ENCODE data around the gene TARBP1.

Gene TARBP1

DNA sequence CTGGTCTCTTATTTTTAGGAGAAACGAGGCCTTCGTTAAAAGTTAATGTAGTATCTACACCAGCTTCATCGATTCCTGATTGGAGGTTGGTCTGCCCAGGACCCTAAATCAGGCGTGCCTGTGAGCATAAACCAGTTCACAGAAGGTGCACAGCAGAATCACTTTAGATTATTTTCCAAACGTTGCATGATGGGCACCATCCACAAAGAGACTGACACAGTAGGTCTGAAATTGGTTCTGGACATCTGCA, 256 bp upstream of the TARBP1 start:
- DNase-seq = no peak

DNA sequence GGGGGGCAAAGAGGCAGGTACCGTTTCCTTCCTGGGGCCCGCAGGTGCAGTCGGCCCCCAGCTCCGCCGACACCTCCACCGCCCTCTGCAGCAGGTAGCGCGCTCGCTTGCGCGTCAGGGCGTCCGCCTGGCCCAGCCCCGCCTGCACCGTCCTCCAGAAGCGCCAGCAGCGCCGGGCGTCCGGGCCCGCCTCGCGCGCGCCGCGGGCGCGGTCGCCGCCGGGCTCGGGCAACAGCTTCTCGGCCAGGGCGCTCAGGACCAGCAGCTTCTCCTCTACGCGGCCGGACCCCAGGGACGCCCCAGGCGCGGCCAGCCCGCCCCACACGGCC, 863 bp downstream of the TARBP1 start:
- peak; percentile 22 to 46 for DNase-seq

DNA sequence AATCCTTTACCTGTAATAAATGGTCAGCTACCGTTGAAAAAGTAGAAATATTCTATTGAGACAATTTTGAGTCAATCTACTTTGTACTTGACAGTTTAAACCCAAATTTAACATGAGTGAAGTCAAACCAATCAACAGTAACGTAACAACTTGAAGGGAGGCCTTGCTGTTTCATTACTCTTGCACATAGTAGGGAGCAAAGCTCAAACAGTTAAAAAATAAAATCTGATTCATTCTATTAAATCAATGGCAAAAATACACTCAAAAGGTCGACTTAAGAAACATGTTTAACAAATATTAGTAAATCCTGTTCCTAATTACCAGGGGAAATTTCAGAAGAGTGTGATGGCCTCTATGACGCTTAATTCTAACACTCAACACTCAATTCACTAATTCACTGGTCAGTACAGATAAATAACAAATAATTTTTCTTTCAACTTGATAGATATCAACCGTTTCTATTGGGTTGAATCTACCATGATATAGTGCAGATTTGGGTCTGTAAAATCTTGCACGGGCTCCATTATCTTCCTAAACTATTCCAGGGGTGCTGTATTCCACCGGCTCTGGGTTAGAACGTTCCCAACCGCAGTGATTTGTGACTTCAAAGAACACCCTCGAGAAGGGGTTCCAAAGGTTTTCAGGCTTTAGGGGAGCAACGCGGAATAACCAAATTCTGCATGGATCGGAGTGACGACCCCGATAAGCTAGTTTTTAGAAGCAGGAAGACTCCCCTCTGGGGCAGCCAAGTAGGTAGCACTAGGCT, 1.4 kb downstream of the TARBP1 start:
- no peak for DNase-seq

DNA sequence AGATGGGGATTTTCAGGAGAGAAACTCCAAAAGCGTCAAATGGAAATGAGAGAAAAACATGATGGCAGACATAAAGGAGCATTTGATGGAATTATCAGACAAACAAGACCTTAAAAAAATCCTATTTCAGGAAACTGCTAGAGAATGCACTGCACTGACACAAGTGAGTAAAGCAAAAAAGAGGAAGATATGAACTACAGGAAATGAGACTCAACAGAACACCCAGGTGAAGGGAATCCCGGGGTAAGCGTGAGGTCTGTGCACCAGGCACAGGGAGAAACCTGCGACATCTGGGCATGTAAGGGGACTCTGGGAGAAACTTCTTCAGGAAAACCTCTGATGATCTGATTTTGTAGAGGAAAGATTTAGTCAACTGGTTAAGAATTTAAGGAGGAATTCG, 2.8 kb downstream of the TARBP1 start:
- DNase-seq = no peak

GRCh38 chr1:234475167-234475793, 3.7 kb downstream of the TARBP1 start:
- no peak for DNase-seq

- DNase-seq = no peak
These were observed 4.6 kb downstream of the TARBP1 start for GRCh38 chr1:234474375-234474774.

DNA sequence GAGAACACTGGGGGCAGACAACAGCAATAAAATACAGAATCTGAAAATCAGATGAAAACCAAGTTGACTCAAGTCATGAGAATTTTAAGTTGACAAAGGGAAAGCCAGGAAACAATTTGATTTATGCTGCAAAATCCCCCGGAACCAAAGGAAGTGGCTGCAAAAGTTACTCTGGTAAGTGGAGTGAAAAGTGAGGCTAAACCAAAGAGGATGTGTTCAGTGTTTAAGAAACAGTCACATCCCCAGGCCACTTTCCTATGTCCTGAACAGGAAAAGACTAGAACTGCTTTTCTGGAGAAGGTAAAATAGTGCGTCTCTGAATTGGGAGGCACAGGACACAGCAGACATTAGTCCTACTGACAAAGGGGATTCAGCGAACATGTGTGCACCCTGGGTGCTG, 5.9 kb downstream of the TARBP1 start:
- no peak for DNase-seq

DNA sequence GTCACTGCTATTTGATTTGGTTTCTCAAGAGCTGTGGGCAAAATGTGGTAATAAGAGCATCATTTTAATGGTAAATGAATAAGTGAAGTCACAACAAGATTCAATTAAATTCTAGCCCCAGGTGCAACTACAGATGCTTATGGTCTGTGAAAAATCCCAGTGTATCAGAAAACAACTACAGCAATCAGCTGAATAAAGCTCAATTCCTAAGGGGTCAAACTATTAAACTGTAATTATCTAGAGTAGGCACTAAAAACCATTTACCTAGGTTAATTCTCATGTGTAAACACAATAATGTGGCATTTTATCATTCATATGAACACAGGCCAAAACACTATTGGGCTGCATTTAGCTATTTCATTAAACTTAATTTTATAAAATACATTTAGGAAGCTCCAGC, 9.6 kb downstream of the TARBP1 start:
- no peak for DNase-seq

- DNase-seq = no peak
These were observed 10.4 kb downstream of the TARBP1 start for GRCh38 chr1:234468580-234468979.

DNA sequence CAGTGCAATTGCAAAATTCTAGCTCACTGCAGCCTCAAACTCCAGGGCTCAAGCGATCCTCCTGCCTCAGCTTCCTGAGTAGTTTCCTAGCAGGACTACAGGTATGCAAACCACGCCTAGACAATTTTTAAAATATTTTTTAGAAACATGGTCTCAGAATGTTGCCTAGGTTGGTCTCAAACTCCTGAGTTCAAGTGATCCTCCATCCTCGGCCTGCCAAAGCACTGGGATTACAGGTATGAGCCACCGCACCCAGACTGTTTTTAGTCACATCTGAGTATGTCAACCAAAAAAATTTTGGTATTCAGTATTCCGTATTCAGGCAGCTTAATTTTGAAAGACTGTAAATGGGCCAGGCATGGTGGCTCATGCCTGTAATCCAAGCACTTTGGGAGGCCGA, 11.2 kb downstream of the TARBP1 start:
- DNase-seq = no peak

GRCh38 chr1:234466945-234467344, 12.0 kb downstream of the TARBP1 start:
- no peak for DNase-seq

GRCh38 chr1:234463749-234464148, 15.2 kb downstream of the TARBP1 start:
- no peak for DNase-seq

- no peak for DNase-seq
These were observed 18.3 kb downstream of the TARBP1 start for GRCh38 chr1:234460652-234461051.

- peak in 1 of 2 experiments; percentile 10 for DNase-seq
These were observed 20.5 kb downstream of the TARBP1 start for GRCh38 chr1:234458352-234459017.

DNA sequence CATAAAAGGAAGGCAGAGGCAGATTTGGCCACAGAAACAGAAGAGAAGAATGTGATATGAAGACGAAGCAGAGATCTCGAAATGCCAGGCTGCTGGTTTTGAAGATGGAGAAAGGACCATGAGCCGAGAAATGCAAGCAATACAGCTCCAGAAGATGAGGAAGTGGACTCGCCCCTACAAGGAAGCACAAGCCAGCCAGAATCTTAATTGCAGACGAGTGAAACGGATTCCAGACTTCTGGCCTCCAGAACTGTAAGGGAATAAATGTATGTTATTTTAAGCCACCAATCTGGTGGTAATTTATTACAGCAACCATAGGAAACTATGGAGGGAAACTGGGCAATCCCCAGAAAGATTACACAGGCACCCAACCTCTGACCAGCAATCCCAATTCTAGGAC, 24.1 kb downstream of the TARBP1 start:
- no peak for DNase-seq

DNA sequence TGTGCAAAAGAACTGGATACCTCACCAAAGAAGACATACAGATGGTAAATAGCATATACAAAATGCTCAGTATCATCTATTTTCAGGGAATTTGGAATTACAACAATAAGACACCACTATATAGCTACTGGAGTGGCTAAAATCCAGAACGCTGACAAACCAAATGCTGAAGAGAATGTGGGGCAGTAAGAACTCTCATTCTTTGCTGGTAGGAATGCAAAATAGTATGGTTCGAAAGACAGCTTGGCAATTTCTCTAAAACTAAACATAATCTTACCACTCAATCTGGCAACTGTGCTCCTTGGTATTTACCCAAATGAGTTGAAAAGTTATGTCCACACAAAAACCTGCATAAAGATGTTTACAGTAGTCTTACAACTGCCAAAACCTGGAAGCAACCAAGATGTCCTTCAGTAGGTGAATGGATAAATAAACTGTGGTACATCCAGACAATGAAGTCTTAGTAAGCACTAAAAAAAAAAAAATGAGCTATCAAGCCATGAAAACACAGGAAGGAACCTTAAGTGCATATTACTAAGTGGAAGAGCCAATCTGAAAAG, 26.5 kb downstream of the TARBP1 start:
- no peak for DNase-seq

DNA sequence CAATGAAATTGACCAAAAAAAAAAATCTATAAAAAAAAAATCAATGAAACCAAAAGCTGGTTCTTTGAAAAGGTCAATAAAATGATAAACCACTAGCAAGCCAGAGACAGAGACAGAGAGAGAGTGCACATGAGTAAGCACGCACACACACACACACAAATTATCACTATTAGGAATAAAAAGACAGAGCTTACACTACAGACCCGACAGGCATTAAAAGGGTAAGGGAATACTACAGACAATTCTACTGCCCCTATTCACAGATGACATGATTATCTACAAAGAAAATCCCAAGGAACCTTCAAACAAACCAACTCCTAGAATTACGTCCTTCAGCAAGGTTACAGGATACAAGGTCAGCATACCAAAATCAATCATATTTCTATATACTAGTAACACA, 38.6 kb downstream of the TARBP1 start:
- DNase-seq = no peak

- no peak for DNase-seq
These were observed 40.4 kb downstream of the TARBP1 start for GRCh38 chr1:234438579-234438978.

GRCh38 chr1:234437423-234438171, 41.4 kb downstream of the TARBP1 start:
- DNase-seq = no peak

GRCh38 chr1:234435620-234436019, 43.4 kb downstream of the TARBP1 start:
- DNase-seq = no peak

DNA sequence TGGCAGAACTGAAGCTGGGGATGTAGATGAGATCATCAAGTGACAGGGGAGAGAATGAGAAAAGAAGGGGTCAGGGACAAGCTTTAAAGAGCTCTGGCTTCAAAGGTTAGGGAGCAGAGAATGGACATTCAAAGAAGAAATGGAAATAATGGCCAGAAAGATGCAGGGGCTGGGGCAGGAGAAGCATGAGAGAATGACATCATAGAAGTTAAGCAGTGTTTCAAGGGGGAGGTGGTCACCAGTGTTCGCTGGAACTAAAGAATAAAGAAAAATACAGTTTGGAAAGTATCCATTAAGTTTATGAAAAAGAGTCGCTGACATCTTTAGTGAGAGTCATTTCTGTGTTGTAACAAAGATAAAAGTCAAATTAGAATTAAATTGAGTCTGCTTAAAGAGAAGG, 44.3 kb downstream of the TARBP1 start:
- no peak for DNase-seq

DNA sequence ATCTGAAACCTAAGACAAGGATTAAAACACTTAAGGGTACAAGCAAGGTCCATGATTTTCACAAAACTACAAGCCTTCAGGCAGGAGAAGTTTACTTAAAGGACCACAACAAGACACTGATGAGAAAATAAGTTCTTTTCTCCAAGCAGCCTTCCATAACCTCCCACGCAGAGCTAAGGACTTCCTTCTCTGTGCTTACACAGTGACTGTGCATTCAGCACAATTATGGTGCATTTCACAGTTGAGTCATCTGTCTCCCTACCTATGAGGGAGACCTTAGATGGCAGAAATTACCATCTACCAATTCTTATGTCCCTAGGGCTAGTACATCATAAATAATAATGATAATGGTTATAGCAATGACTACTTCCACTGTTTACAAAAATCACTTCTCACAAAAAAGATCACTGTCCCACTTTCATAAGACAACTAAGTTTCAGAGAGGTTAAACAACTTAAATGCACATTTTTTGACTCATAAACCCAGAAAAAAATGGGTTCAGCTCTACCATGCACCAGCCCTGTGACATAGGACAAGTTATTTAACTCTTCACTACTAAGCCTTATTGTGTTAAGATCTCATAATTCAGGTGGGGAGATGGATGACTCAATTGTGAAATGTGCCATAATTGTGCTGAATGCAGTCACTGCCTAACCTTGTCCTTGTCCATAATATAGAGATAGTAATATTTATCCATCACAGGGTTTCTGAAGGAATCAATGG, 45.3 kb downstream of the TARBP1 start:
- DNase-seq = no peak

- DNase-seq = no peak
These were observed 47.7 kb downstream of the TARBP1 start for GRCh38 chr1:234431255-234431654.

Measured in NCI-H1930 (cell line).